GM13977 (cell line): ENCODE measurements around the gene CHCHD1.

Experiments
- DNase-seq: peaks from one replicate; pipeline ENCODE4 v3.0.0; 2012; ENCODE audit warnings: low spot score
- CTCF ChIP-seq: IDR thresholded peaks from 2 replicates; pipeline ENCODE4 v1.5.1; 2012; ENCODE audit warnings: mild to moderate bottlenecking, control low read depth; ENCODE audit not compliant: insufficient read depth; ENCODE audit errors: extremely low read depth, missing control alignments
- in situ Hi-C: fragments of 300-500 bp; cut with MboI; formaldehyde crosslinking; loops from one replicate; pipeline ENCODE4 v1.12.0; 2022; ENCODE audit warnings: low sequenced_read_pairs, low pct_unique_long_range_greater_than_20kb, mixed read lengths, inconsistent platforms; ENCODE audit not compliant: unreplicated experiment

CHCHD1 gene

GRCh38 chr10:73810735-73811465, 29.1 kb downstream of the CHCHD1 start:
- in situ Hi-C loops, result no loop called here
- DNase-seq, result peak; percentile 78
- TF ChIP-seq CTCF, result no peak

- no peak for TF ChIP-seq CTCF
- in situ Hi-C loops, result no loop called here
- no peak for DNase-seq
These were observed 30.8 kb downstream of the CHCHD1 start for GRCh38 chr10:73812657-73813056.

- no peak for TF ChIP-seq CTCF
These were observed 31.5 kb downstream of the CHCHD1 start for GRCh38 chr10:73813333-73813732.

GRCh38 chr10:73814276-73814895, 32.5 kb downstream of the CHCHD1 start:
- in situ Hi-C loops, result no loop called here
- no peak for DNase-seq
- TF ChIP-seq CTCF, result no peak

More at GRCh38 chr10:73813333-73813732, 31.5 kb downstream of the CHCHD1 start:
- DNase-seq, result no peak
- in situ Hi-C loops, result no loop called here

GRCh38 chr10:73814896-73815718, 33.3 kb downstream of the CHCHD1 start:
- peak; percentile 27 for TF ChIP-seq CTCF
- in situ Hi-C loops, result no loop called here
- peak; percentile 48 for DNase-seq

GRCh38 chr10:73815719-73816030, 33.8 kb downstream of the CHCHD1 start:
- no peak for TF ChIP-seq CTCF
- in situ Hi-C loops, result no loop called here
- DNase-seq, result no peak
